Measurements from ENCODE around the gene RNF222.

GRCh38 chr17:8362651-8363332 lies 34.8 kb downstream of the RNF222 start:
- TF ChIP-seq ZBTB4 (CRISPR knock-in tag; IDR thresholded peaks at IDR 0.05) (no peak), EZH2 (IDR thresholded peaks at IDR 0.05; ENCODE audit: borderline replicate concordance, control insufficient read depth, low read depth, low read length) (no peak), KDM1A (IDR thresholded peaks at IDR 0.05; ENCODE audit: borderline replicate concordance) (no peak), BCLAF1 (IDR thresholded peaks at IDR 0.05) (no peak), ZNF274 (IDR thresholded peaks at IDR 0.05; ENCODE audit: insufficient read depth, insufficient read length) (no peak)
- TF ChIP-seq, protein P1, sequence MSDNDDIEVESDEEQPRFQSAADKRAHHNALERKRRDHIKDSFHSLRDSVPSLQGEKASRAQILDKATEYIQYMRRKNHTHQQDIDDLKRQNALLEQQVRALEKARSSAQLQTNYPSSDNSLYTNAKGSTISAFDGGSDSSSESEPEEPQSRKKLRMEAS (IDR thresholded peaks at IDR 0.05; ENCODE audit: low read depth, low read length) = no peak
